Fibroblast of skin of scalp (primary cell): ENCODE results near the gene CEL.
"Not testable (repeated sequence)": the region's sequence is repeated elsewhere in the genome, so short reads cannot be mapped to it uniquely, and the experiment has no call there.

ENCODE experiments used
- DNase-seq: peaks from one replicate; pipeline ENCODE4 v3.0.0-alpha.2; 2013

CEL gene

GRCh38 chr9:133086894-133087293, 25.1 kb downstream of the CEL start:
- DNase-seq = no peak

- no peak for DNase-seq
Observed at GRCh38 chr9:133087429-133088145, 25.8 kb downstream of the CEL start.

- DNase-seq = no peak
Observed at GRCh38 chr9:133088146-133088750, 26.5 kb downstream of the CEL start.

GRCh38 chr9:133088756-133089155, 27.0 kb downstream of the CEL start:
- DNase-seq = no peak

GRCh38 chr9:133089271-133089671, 27.5 kb downstream of the CEL start:
- DNase-seq = no peak

GRCh38 chr9:133090187-133090586, 28.4 kb downstream of the CEL start:
- no peak for DNase-seq

GRCh38 chr9:133090752-133091385, 29.1 kb downstream of the CEL start:
- no peak for DNase-seq

GRCh38 chr9:133094351-133094750, 32.6 kb downstream of the CEL start:
- not testable (repeated sequence) for DNase-seq

- DNase-seq = no peak
Observed at GRCh38 chr9:133094842-133095393, 33.1 kb downstream of the CEL start.

- no peak for DNase-seq
Observed at GRCh38 chr9:133098104-133098754, 36.4 kb downstream of the CEL start.

- no peak for DNase-seq
Observed at GRCh38 chr9:133098871-133099270, 37.1 kb downstream of the CEL start.

- no peak for DNase-seq
Observed at GRCh38 chr9:133099726-133100505, 38.1 kb downstream of the CEL start.

GRCh38 chr9:133100506-133101355, 39.0 kb downstream of the CEL start:
- no peak for DNase-seq

GRCh38 chr9:133101356-133102189, 39.8 kb downstream of the CEL start:
- no peak for DNase-seq

GRCh38 chr9:133102190-133103021, 40.6 kb downstream of the CEL start:
- DNase-seq = no peak

- DNase-seq = no peak
Observed at GRCh38 chr9:133103183-133103986, 41.6 kb downstream of the CEL start.

GRCh38 chr9:133103987-133104505, 42.3 kb downstream of the CEL start:
- no peak for DNase-seq
